GM18511 (cell line): ENCODE measurements around the gene ANXA2.
"Not testable (repeated sequence)": the region's sequence is repeated elsewhere in the genome, so short reads cannot be mapped to it uniquely, and the experiment has no call there.

Experiments used
- ATAC-seq: cut with Tn5 transposase; IDR thresholded peaks from one replicate; pipeline ENCODE4 v1.9.1; 2021; ENCODE audit warnings: mild to moderate bottlenecking, moderate library complexity; ENCODE audit not compliant: unreplicated experiment

The ANXA2 gene

DNA sequence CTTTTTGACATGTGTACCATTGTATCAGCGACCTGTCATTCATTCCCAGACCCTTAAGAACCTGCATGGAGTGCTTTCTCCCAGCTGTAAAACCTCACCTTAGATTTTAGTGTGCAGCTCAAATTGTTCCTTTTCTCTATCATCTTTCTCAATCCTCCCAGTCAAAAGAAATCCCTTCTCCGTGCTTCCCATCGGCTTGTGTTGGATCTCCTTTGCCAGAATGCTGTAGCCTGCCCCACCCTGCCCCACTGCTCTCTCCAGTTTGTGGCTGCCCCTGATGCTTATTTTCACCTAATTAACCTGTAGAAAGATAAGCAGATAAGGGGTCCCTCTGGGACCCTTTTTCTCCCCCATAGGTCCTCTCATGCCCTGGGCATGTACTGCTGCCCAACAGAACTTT lies 51.1 kb downstream of the ANXA2 start:
- no peak for ATAC-seq

DNA sequence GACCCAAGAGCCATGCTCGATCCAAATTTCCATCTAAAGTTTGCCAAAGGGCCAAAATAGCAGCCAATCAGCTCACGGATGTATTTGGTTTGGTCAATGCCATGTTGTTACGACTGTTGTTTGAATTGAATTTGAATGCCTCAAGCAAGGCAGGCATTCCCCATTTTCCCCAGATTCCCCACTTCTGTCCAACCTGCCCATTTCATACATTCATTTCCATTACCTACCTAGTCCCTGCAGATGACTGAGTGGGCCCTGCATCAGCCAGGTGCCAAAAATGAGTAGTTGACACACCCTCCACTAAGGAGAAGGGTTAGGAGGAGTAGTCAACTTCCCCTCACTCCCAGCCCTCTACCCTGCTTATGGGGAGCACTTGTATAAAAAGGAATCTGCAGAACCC lies 51.7 kb downstream of the ANXA2 start:
- ATAC-seq, result no peak

DNA sequence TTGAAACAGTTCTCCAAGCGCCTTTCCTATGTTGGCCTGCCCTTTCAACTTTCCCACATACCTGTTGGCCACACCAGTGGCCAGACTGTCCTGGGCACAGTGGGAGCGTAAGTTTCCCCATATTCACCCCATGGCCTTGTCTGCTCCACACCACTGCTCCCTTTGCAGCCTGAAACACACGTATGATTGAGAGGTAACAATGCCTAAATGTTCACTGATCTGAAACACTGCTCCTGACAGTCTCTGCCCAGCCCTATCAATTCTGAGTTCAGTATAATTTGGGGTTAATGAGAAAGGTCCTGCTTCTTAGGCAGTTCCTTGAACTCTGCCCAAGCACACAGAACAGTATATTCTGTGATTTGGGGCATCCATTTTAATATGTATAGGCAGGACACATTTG lies 52.2 kb downstream of the ANXA2 start:
- no peak for ATAC-seq

DNA sequence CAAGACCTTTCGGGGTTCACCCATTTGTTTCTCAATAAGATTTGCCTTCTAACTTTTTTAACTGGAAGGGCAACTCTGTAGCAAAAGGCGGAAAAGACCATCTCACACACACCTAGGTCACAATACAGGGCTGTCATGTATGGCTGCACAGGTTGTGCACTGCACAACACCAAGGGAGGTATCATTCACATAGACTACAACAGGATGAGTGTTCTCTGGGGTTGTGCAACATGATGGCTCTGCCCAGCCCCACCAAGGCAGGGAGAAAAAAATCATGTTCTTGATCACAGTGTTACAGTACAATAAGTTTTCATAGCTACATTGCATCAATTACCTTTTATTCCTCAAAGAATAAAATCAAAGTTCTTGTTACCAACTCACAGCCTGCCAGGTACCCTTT lies 52.8 kb downstream of the ANXA2 start:
- no peak for ATAC-seq

DNA sequence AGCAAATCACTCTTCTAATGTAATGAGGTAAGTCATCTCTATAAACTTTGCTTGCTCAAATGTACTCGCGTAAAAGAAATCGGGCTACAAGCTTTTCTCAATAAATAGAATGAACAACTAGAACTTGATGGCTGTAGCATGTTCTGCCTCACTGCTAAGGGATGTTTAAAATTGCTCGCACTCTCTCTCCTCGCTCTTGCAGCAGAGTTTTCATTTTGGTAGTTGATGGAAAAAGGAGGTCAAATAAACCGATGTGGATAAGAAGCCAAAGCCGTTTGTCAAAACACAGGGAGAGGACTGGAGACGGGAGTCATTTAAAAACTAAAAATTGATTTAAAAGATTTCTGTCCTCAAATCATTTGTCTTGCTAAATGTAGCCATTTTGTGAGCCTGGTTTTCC lies 53.3 kb downstream of the ANXA2 start:
- no peak for ATAC-seq

DNA sequence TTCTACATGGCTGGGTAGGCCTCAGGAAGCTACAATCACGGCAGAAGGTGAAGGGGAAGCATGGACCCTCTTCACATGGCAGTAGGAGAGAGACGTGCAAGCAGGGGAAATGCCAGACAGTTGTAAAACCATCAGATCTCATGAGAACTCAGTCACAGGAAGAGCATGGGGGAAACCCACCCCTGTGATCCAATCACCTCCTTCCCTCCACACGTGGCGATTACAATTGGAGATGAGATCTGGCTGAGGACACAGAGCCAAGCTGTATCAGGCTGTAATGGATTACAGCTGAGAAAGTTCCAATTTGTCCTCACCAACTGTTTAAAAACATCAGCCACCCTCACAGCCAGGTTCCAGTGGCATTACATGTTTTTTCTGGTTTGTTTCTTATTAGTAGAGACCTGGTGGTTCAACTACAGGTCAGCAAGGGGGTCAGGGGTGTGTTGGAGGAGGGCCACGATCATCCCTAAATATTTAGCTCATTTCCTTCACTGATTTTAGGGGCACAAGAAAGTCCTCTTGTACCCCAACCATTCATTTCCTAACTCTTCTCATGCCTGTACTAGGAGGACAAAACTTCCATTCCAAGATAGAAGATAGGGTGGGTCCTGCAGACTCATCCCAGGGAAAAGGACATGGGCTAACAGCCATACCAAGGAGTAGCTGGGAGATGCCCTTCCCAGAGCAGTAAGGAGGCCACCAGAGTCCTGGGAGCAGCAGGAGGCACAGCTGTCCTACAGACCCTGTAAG lies 54.4 kb downstream of the ANXA2 start:
- ATAC-seq, result no peak

DNA sequence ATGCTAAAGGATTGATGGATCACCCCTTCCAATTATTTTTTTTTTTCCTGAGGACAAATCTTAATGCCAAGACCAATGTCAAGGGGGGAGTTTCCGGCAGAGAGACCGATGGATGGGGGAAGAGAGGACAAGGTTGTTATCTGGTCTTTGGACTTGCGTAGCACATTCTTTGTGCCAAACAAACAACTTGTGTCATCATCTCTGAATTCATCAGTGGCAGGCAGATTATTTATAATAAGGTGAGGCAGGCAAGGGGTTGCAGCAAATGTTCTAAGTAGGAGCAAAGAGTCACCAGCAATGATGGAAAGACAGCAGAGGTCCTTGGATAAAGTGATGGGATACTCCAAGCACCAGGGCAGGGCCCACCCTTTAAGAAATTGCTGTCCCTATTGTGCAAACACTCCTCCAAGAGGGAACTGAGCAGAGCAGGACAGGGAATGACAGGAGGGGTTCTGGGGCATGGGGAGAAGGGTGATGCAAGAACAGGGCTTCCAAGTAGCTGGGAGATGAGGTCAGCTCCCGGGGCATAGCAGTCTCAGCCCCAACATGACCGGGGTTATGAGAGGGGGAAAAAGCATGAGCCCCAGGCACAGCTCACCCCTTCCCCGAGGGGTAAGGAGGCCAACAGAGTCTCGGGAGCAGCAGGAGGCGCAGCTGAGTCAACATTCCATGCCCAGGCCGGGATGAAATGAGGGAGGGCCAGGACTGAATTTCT lies 57.4 kb downstream of the ANXA2 start:
- ATAC-seq, result no peak

DNA sequence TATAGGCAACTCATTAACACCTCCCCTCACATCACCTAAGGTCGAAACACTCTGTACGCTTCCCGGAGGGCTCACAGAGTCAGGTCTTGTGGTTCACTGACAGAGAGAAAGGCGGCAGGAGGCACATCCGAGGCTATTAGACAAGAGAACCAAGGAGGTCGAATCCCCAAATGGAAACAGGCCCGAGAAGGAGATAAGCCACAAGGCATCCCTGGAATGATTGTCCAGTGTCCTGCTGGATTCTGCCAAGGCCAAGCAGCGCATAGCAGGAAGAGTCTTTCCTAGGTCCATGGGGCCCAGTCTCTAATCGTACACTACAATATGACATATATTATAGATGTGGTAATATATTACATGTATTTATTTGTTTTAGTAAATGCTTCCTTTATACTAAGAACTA lies 58.5 kb downstream of the ANXA2 start:
- no peak for ATAC-seq

DNA sequence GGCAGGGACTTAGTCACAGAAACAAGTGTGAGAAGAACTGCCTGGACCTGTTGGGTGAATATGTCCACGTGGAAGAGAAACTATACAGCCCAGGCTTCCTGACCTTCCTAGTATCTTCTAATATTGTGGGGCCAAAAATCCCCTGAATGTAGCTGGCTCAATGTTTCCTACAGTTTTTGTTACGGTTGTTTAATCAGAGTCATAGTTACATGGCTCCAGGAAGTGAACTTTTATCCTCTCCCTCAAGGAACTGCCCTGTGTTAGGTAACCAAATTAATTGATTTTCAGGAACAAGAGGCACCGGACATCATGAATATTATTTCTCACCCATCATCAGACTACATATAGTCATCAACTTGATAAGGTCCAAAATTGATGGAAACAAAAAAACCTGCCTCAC lies 59.0 kb downstream of the ANXA2 start:
- ATAC-seq, result no peak

DNA sequence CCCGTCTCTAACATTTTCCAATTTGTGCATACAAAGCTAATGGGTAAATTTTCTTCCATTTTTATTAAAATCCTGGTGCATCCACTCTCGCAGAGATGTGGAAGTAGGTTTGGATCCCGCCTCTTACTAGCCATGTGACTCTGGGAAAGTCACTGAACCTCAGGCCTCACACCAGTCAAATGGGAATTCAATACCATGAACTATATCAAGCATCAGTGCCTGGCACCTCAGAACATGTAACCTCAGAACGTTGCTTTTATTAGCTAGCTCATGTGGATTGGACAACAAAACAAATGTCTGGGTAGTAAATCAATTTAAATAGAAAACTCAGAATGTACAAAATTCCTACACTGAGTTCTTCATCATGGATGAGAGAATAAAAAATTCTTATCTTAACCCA lies 60.7 kb downstream of the ANXA2 start:
- no peak for ATAC-seq

DNA sequence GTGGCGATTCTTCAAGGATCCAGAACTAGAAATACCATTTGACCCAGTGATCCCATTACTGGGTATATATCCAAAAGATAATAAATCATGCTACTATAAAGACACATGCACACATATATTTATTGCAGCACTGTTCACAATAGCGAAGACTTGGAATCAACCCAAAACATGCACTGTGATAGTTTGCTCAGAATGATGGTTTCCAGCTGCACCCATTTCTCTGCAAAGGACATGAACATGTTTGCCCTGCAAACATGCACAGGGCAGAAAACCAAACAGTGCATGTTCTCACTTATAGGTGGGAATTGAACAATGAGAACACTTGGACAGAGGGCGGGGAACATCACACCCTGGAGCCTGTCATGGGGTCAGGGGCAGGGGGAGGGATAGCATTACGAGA lies 62.5 kb downstream of the ANXA2 start:
- not testable (repeated sequence) for ATAC-seq

DNA sequence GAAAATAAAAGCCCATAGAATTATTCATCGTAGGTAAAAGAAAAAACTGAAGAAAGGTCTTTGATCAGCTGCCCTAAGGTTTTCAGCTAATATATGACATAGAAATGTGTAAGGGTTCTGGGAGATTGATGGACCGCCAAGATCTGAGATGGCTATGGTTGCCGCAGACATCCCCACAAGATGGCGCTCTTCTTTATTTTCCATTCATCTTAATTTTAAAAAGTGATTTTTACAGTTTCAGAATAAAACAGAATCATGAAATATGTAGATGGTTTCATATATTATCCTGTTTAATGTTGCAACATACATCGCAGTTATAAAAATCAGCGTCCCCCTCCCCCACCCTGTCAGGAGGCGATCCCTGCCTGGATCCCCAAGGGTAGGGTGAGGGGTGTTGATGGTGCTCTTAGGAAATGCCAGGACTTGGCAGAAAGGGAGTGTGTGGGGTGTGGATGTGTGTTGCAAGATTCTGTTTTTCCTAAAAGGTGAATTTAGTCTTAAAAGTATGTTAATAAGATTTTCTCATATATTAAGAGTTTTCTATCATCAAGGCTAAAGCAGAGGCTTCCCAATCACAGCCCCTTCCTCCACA lies 68.8 kb downstream of the ANXA2 start:
- ATAC-seq, result no peak

DNA sequence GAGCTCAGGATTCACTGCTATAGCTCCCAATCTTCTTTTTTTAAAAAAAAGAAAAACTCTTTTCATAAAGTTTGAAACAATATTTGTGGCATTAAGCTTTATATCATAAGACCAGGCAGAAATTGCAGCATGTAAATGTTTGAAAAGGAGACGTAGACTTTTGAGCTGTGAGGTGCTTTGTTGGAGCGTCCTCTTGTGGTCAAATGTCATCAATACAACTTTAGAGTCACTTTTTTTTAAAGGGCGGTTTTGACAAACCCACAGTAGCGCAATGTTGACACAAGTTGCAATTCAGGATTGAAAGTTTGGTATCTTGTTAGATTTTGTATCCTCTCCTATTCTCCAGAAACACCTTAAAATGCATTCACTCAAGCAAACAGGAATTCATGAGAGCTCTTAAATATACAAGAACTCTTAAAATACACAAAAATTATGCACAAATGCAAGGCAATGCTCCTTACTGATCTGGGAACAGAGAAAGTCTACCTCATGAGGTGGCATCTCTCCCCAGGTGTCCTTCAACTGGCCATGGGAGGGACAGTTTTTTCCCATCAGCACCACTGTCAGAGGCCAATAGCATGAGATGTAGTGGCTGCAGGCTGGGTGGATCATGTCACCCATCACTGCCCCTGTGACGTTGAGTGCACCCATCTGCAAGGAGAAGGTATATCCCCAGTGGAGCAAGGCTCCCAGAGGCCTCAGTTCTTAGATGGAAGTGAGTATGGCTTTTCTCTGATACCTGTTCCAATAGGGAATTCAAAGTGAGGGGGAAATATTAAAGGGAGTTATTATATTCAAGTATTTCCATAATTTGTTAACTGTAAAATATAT lies 70.7 kb downstream of the ANXA2 start:
- no peak for ATAC-seq

DNA sequence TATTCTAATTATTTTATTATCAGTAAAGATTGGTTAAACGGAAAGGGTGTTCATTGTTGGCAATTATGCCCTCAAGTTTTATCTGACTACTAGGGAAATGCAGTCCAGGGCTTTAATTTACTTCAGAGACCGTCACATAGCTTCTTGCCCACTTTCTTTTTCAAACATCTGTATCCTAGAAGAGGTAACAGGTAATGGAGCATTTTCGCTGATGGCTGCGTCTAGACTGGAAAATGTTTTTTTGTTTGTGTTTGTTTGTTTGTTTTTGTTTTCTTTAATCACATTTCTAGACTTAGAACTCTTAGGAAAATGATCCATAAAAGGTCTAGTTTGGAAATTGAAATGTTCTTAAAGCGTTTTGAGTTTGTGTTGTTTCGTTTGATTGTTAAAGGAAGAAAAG lies 71.4 kb downstream of the ANXA2 start:
- no peak for ATAC-seq

DNA sequence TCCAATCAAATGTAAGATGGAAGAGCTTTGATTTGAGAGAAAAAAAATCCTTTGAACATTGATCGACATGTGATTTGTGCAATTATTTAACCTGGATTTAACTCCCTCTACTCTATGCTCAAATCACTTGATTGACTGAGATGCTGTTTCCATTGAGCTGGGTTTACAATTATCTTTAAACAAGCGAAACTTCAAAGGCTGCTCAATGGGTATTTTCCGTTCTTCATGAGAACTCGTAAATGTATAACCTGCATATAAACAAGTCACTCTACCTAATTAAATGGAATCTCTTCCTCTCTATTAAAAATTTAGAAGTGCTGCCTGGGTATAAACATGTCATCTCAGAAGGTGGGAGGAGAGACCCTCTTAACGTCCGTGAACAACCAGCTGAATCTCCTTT lies 71.9 kb downstream of the ANXA2 start:
- ATAC-seq, result no peak

DNA sequence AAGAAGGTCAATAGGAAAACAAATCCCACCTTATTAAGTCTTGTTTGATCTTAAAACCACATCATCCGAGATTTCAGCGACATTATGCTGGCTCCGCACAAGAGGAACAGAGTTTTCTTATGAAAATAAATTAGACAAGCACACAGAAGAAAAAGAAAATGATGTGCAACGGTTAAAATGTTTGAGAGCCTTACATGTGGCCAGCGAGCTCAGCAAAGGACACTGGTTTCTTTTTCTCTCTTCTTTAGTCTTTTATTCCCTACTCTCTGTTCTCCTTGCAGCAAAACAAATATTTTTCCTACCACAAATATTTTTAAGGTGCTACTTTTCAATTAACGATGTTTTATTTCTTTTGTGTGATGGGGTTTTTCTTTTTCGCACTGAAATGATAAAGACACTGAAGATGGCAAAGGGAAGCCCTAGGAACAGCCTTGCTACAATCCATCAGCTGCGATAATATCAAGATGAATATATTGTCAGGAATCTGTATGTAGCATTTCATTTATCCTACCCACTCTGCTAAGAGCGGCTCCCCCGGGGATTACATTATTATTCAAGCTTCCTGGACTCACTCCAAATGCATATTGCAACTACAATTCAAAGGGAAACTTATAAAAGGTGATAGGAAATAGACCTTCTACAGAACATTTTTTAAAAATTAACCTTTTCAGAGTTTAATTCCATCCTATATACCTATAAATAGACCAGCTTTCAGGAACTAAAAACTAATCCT lies 72.9 kb downstream of the ANXA2 start:
- no peak for ATAC-seq

DNA sequence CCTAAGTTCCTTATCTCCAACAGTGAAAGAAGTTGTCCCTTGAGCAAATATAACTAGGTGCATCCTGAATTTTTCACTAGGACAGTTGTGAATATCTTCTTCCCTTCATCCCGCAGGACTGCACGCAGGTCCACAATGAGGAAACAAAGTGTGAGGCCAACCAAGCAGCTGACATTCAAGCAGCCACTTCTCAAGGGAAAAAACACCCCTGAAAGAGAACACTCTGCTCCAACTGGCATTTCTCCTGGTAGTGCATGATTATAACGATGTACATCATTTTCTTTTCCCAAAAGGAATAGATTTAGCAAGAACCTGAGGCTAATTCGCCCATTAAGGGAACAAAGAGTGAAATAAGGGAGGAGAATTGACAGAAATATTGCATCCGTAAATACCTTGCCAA lies 74.5 kb downstream of the ANXA2 start:
- ATAC-seq, result no peak

DNA sequence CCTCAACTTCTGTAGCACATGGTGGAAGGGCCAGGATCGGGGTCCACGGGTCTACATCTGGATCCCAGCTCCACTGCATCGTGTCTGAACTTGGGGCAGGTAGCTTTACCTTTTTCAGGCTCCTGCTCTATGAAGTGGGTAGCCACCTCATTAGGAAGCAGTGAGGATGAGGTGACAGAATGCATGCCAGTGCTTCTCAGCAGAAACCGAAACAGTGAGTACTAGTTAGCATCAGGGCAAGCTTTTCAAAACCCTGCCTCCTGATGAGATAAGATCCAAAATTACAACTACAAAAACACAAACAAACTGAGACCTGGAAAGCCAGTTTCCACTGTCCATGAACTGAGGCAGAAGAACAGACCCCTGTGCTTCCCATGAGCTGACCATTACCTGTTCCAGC lies 77.4 kb downstream of the ANXA2 start:
- ATAC-seq, result no peak

DNA sequence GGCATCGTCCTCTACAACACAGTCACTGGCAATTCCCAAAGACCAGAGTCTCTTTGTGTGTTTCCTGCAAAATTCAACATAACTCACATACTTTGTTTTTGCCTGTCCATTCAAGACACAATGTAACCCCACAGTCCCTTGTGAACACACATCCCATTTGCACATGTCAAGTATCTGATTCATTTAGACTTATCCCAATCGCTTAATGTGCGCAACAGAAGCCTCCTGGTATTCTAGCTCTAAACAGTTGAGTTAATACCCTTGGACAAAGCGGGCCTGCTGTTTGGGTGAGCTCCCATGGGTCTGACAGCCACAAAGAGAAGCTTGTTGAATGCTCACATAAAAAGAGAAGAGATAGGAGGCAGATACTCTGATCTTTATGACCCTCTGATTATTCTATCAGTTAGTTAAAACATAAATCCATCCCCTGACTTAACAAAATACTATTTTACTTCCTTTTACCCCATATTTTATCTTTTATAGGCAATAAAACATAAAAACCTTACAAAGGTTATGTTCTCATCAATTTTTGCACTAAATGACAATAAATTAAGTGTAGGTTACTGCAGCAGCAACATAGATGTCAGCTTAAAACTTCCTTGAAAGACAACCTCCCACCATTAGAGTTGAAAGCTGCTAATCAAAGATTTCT lies 79.4 kb downstream of the ANXA2 start:
- ATAC-seq, result no peak

DNA sequence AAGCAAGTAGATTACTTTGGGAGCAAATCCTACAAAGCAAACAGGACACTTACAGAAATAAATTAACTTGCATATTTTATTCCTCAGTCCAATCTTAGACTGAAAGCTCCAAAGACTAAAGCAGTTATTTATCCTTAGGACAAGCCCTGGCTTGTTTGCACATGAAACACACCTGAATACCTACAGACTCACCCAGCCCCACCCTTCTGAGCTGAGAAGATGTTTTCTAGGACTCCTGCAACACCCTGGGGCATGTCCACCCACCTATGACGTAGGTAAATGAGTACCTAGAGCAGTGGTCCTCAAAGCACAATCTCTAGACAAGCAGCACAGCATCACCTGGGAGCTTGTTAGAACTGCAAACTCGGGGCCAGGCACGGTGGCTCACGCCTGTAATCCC lies 80.8 kb downstream of the ANXA2 start:
- ATAC-seq, result no peak
